Naive thymus-derived CD8-positive, alpha-beta T cell (primary cell): Measurements from ENCODE around the gene BTBD19. TPM values are rescaled to one million over a fixed set of nuclear protein-coding genes. Genes with fewer than 3 reads are reported as not detected.

Experiments
- ATAC-seq, 2 donors: fragments of 150-1000 bp; cut with Tn5 transposase in 1 of 2; sonication (Bioruptor Pico), chemical (Tn5 transposase) in 1 of 2; 1 replicate in 1 of 2; 2 replicates in 1 of 2; pipeline ENCODE4 v1.10.0; 2021; ENCODE audit warnings: mild to moderate bottlenecking in 2 of 2, moderate library complexity in 2 of 2
- POLR2A ChIA-PET: fragments of 350-600 bp; sonication (Branson Sonifier 250); formaldehyde crosslinking; loops from one replicate; lab custom pipeline; 2021; ENCODE audit warnings: antibody characterized with exemption; lab: Charles Lee
- DNase-seq, 10 donors: peaks; one replicate each; pipeline versions ENCODE4 v3.0.0 to v3.0.0-alpha.2; 2020 to 2022
- H3K27ac Mint-ChIP-seq, 10 donors: one replicate each; pipeline ENCODE4 v1.8.0; 2020 to 2022; ENCODE audit warnings: mild to moderate bottlenecking in 10 of 10, mixed read lengths in 10 of 10, moderate library complexity in 4 of 10, inconsistent platforms in 1 of 10
- H3K27me3 Mint-ChIP-seq, 5 donors: one replicate each; pipeline ENCODE4 v1.8.0; 2021 to 2022; ENCODE audit warnings: mixed read lengths in 5 of 5
- H3K36me3 Mint-ChIP-seq, 3 donors: one replicate each; pipeline ENCODE4 v1.8.0; 2020 to 2022; ENCODE audit warnings: mixed read lengths in 3 of 3, mild to moderate bottlenecking in 2 of 3, inconsistent platforms in 1 of 3
- H3K4me1 Mint-ChIP-seq, 4 donors: one replicate each; pipeline ENCODE4 v1.8.0; 2021 to 2022; ENCODE audit warnings: mixed read lengths in 4 of 4
- H3K4me3 Mint-ChIP-seq, 10 donors: one replicate each; pipeline ENCODE4 v1.8.0; 2020 to 2022; ENCODE audit warnings: mild to moderate bottlenecking in 10 of 10, mixed read lengths in 10 of 10, moderate library complexity in 6 of 10, inconsistent platforms in 1 of 10
- H3K9me3 Mint-ChIP-seq, 9 donors: one replicate each; pipeline ENCODE4 v1.8.0; 2020 to 2022; ENCODE audit warnings: mixed read lengths in 9 of 9, mild to moderate bottlenecking in 3 of 9, inconsistent platforms in 1 of 9, moderate library complexity in 1 of 9
- polyA plus RNA-seq, 3 donors: library from polyadenylated mRNA; unstranded; fragments of 300-500 nt; fragmentation: Illumina TruSeq; gene quantifications; one replicate each; pipeline ENCODE4 v1.2.3, GENCODE V29; 2021
- total RNA-seq, 8 experiments: library from RNA in 2 of 8; stranded (reverse) in 2 of 8; gene quantifications; one replicate each; pipeline ENCODE4 v1.2.3 and lab custom pipeline; 2021 to 2026

Gene BTBD19
- total and polyA plus RNA-seq, 5 experiments from 2014 or later, result 0.16 to 8.8 (median 0.47) TPM

- Mint-ChIP-seq H3K4me1 (peaks cover 26 to 53% (median 41%) of the 10 kb centered on the region in 4 donors), H3K27me3 (no peaks in the 10 kb centered on the region), H3K9me3 (no peaks in the 10 kb centered on the region), H3K27ac (peak overlapping the region in 7 of 10 donors; percentile 7 to 95 (median 81)), H3K36me3 (peaks cover 0 to 60% (median 18%) of the 10 kb centered on the region in 3 donors), H3K4me3 (peak overlapping the region in 3 of 10 donors; percentile 34 to 72 (median 37))
- DNase-seq (no peak), ATAC-seq (no peak)
- POLR2A ChIA-PET, result interaction anchor here (0.6 to 5.3 kb wide), 3 partner anchors 8 to 680 kb away, joined by 3 to 109 read pairs (median 99); partner anchors contain the start of genes BEST4 and RNU5D-1
Observed at GRCh38 chr1:44778705-44779576, 29.4 kb upstream of the BTBD19 start.

GRCh38 chr1:44780583-44781121, 27.7 kb upstream of the BTBD19 start:
- peaks cover 0 to 60% (median 18%) of the 10 kb centered on the region in 3 donors for H3K36me3 Mint-ChIP-seq
- no peaks in the 10 kb centered on the region for H3K27me3 Mint-ChIP-seq
- peak overlapping the region in 1 of 10 donors; percentile 24 for H3K4me3 Mint-ChIP-seq
- no peaks in the 10 kb centered on the region for H3K9me3 Mint-ChIP-seq
- ATAC-seq (no peak), DNase-seq (no peak)
- peak overlapping the region in 3 of 10 donors; percentile 38 to 68 (median 44) for H3K27ac Mint-ChIP-seq
- POLR2A ChIA-PET, result interaction anchor here (0.8 kb wide), 1 partner anchor 20 kb away, joined by 4 read pairs; the partner anchor contains the start of gene PLK3
- peaks cover 28 to 55% (median 46%) of the 10 kb centered on the region in 4 donors for H3K4me1 Mint-ChIP-seq

- peaks cover 0 to 32% (median 11%) of the 10 kb centered on the region in 3 donors for H3K36me3 Mint-ChIP-seq
- ATAC-seq, result no peak
- no peaks in the 10 kb centered on the region for H3K9me3 Mint-ChIP-seq
- H3K4me3 Mint-ChIP-seq, result peak overlapping the region; percentile 64 to 80 (median 74)
- no peaks in the 10 kb centered on the region for H3K27me3 Mint-ChIP-seq
- H3K4me1 Mint-ChIP-seq, result peaks cover 17 to 39% (median 31%) of the 10 kb centered on the region in 4 donors
- H3K27ac Mint-ChIP-seq, result peak overlapping the region in 8 of 10 donors; percentile 28 to 87 (median 76)
- no peak for DNase-seq
- POLR2A ChIA-PET, result interaction anchor here (0.6 to 11.9 kb wide), 9 partner anchors 8 to 228 kb away, joined by 3 to 100 read pairs (median 35); partner anchors contain the start of genes BTBD19, DYNLT4, HECTD3 and PLK3
Observed at GRCh38 chr1:44783697-44784093, 24.6 kb upstream of the BTBD19 start.

- Mint-ChIP-seq H3K36me3 (peaks cover 0 to 26% (median 11%) of the 10 kb centered on the region in 3 donors), H3K27me3 (no peaks in the 10 kb centered on the region), H3K4me3 (peak overlapping the region; percentile 70 to 84 (median 80)), H3K27ac (peak overlapping the region; percentile 66 to 95 (median 84)), H3K4me1 (peaks cover 16 to 34% (median 30%) of the 10 kb centered on the region in 4 donors), H3K9me3 (no peaks in the 10 kb centered on the region)
- POLR2A ChIA-PET, result interaction anchor here (0.6 to 11.9 kb wide), 16 partner anchors 8 to 519 kb away, joined by 3 to 100 read pairs (median 6); partner anchors contain the start of genes BTBD19, DYNLT4, EIF2B3 and HECTD3
- DNase-seq (peak in 3 of 10 donors; percentile 30 to 34 (median 32)), ATAC-seq (peak; percentile 37 to 52)
Observed at GRCh38 chr1:44784094-44785028, 24.0 kb upstream of the BTBD19 start.

- Mint-ChIP-seq H3K36me3 (peaks cover 0 to 19% (median 11%) of the 10 kb centered on the region in 3 donors), H3K9me3 (no peaks in the 10 kb centered on the region), H3K4me3 (peak overlapping the region; percentile 70 to 84 (median 80)), H3K4me1 (peaks cover 16 to 34% (median 30%) of the 10 kb centered on the region in 4 donors), H3K27me3 (no peaks in the 10 kb centered on the region), H3K27ac (peak overlapping the region; percentile 66 to 95 (median 84))
- DNase-seq (no peak), ATAC-seq (peak in 1 of 2 donors; percentile 1)
- POLR2A ChIA-PET, result interaction anchor here (0.6 to 11.9 kb wide), 16 partner anchors 9 to 519 kb away, joined by 3 to 100 read pairs (median 6); partner anchors contain the start of genes BTBD19, DYNLT4, EIF2B3 and HECTD3
Observed at GRCh38 chr1:44785029-44785380, 23.3 kb upstream of the BTBD19 start.

- H3K27ac Mint-ChIP-seq, result peak overlapping the region; percentile 57 to 95 (median 88)
- H3K36me3 Mint-ChIP-seq, result peaks cover 0 to 13% (median 6%) of the 10 kb centered on the region in 3 donors
- DNase-seq (no peak), ATAC-seq (no peak)
- H3K4me1 Mint-ChIP-seq, result peaks cover 16 to 34% (median 30%) of the 10 kb centered on the region in 4 donors
- no peaks in the 10 kb centered on the region for H3K27me3 Mint-ChIP-seq
- peak overlapping the region; percentile 74 to 84 (median 80) for H3K4me3 Mint-ChIP-seq
- POLR2A ChIA-PET, result interaction anchor here (0.5 to 11.9 kb wide), 17 partner anchors 9 to 518 kb away, joined by 3 to 100 read pairs (median 5); partner anchors contain the start of genes BTBD19, DYNLT4, EIF2B3 and HECTD3
- H3K9me3 Mint-ChIP-seq, result no peaks in the 10 kb centered on the region
Observed at GRCh38 chr1:44785501-44786137, 22.7 kb upstream of the BTBD19 start.

GRCh38 chr1:44786138-44786840, 22.0 kb upstream of the BTBD19 start:
- H3K9me3 Mint-ChIP-seq, result no peaks in the 10 kb centered on the region
- POLR2A ChIA-PET, result interaction anchor here (0.5 to 11.9 kb wide), 15 partner anchors 10 to 1339 kb away, joined by 3 to 100 read pairs (median 6); partner anchors contain the start of genes BTBD19, DYNLT4, HECTD3 and PLK3
- DNase-seq, result peak; percentile 64 to 91 (median 79)
- peak overlapping the region; percentile 69 to 84 (median 80) for H3K4me3 Mint-ChIP-seq
- peak overlapping the region; percentile 35 to 95 (median 88) for H3K27ac Mint-ChIP-seq
- H3K27me3 Mint-ChIP-seq, result no peaks in the 10 kb centered on the region
- H3K4me1 Mint-ChIP-seq, result peaks cover 16 to 34% (median 30%) of the 10 kb centered on the region in 4 donors
- ATAC-seq, result peak; percentile 75 to 77
- H3K36me3 Mint-ChIP-seq, result peaks cover 0 to 7% (median under 1%) of the 10 kb centered on the region in 3 donors

- POLR2A ChIA-PET, result interaction anchor here (0.5 to 11.9 kb wide), 11 partner anchors 11 to 1560 kb away, joined by 3 to 100 read pairs (median 19); partner anchors contain the start of genes BTBD19, DYNLT4, HECTD3 and PLK3
- H3K27me3 Mint-ChIP-seq, result no peaks in the 10 kb centered on the region
- no peak for ATAC-seq
- H3K4me3 Mint-ChIP-seq, result peak overlapping the region; percentile 69 to 84 (median 80)
- H3K36me3 Mint-ChIP-seq, result peaks cover 0 to 4% (median 0%) of the 10 kb centered on the region in 3 donors
- H3K9me3 Mint-ChIP-seq, result no peaks in the 10 kb centered on the region
- H3K4me1 Mint-ChIP-seq, result peaks cover 16 to 34% (median 29%) of the 10 kb centered on the region in 4 donors
- peak overlapping the region; percentile 35 to 95 (median 88) for H3K27ac Mint-ChIP-seq
- DNase-seq, result no peak
Observed at GRCh38 chr1:44786841-44787426, 21.4 kb upstream of the BTBD19 start.

- Mint-ChIP-seq H3K9me3 (no peaks in the 10 kb centered on the region), H3K4me1 (peaks cover 16 to 34% (median 29%) of the 10 kb centered on the region in 4 donors), H3K27me3 (no peaks in the 10 kb centered on the region), H3K27ac (peak overlapping the region in 1 of 10 donors; percentile 7), H3K4me3 (peak overlapping the region in 1 of 10 donors; percentile 10), H3K36me3 (no peaks in the 10 kb centered on the region)
- ATAC-seq, result no peak
- DNase-seq, result no peak
- POLR2A ChIA-PET, result interaction anchor here (0.6 to 11.9 kb wide), 10 partner anchors 12 to 1560 kb away, joined by 3 to 100 read pairs (median 20); partner anchors contain the start of genes BTBD19, DYNLT4, EIF2B3 and HECTD3
Observed at GRCh38 chr1:44787506-44787905, 20.8 kb upstream of the BTBD19 start.
